HCT116 (cell line): Measurements from ENCODE around the gene VCAN. TPM values are rescaled to one million over a fixed set of nuclear protein-coding genes. Genes with fewer than 3 reads are reported as not detected.

Experiments
- ATAC-seq: fragments of 200-7000 bp; cut with Tn5 transposase; 2 replicates; pipeline ENCODE4 v1.9.1; 2020; ENCODE audit warnings: mild to moderate bottlenecking, moderate library complexity
- BruUV-seq: library from RNA; stranded (reverse); fragments of 400-500 nt; replicated peaks from 2 replicates; lab custom pipeline; 2021; lab: Mats Ljungman, UMichigan
- CTCF ChIA-PET: fragments of 300-600 bp; sonication (Branson Sonifier 250); formaldehyde crosslinking; loops from one replicate; lab custom pipeline; 2021; ENCODE audit warnings: antibody characterized with exemption; lab: Charles Lee
- POLR2A ChIA-PET: fragments of 300-600, 350-600 bp; sonication (Branson Sonifier 250); formaldehyde crosslinking; loops from one replicate; lab custom pipeline; 2021; ENCODE audit warnings: antibody characterized with exemption; lab: Charles Lee
- RAD21 ChIA-PET, 2 experiments: fragments of 300-600 bp; sonication (Branson Sonifier 250); formaldehyde crosslinking; loops; one replicate each; lab custom pipeline; 2023; ENCODE audit warnings: low total read pairs in 2 of 2; ENCODE audit not compliant: uncharacterized antibody in 2 of 2, unreplicated experiment in 2 of 2, low non-redundant PET in 1 of 2; lab: Charles Lee
- DNase-seq: peaks from one replicate; pipeline ENCODE4 v3.0.0-alpha.2; 2010; ENCODE audit warnings: low read depth, low spot score
- H2AFZ ChIP-seq: fragments of 200-600 bp; shearing (Covaris generic), sonication (generic); 2 replicates; pipeline ENCODE4 v1.6.1; 2017; ENCODE audit warnings: low read depth, mixed run types, mixed read lengths, antibody characterized with exemption, low read length; ENCODE audit not compliant: poor library complexity, severe bottlenecking
- H3K27ac ChIP-seq: 2 replicates; pipeline ENCODE4 v1.5.1; 2012; ENCODE audit warnings: low read depth, low read length
- H3K27me3 ChIP-seq: fragments of 200-600 bp; sonication (generic); 2 replicates; pipeline ENCODE4 v1.6.1; 2016; ENCODE audit warnings: mixed run types, low read length, mixed read lengths; ENCODE audit not compliant: insufficient read depth
- H3K36me3 ChIP-seq, 2 experiments: fragments of 200-500 bp in 1 of 2; fragments of 200-600 bp in 1 of 2; sonication (Bioruptor generic) in 1 of 2; sonication (generic) in 1 of 2; 2 replicates each; pipeline versions ENCODE4 v1.5.1 to v1.6.1; 2014 to 2016; ENCODE audit warnings: low read length in 2 of 2, inconsistent platforms in 1 of 2, mixed read lengths in 1 of 2, mixed run types in 1 of 2; ENCODE audit not compliant: insufficient read depth in 2 of 2, control insufficient read depth in 1 of 2
- H3K4me1 ChIP-seq, 2 experiments: fragments of 200-600 bp in 1 of 2; sonication (generic) in 1 of 2; 2 replicates each; pipeline versions ENCODE4 v1.5.1 to v1.6.1; 2012 to 2017; ENCODE audit warnings: low read length in 2 of 2, inconsistent platforms in 1 of 2, mild to moderate bottlenecking in 1 of 2, mixed read lengths in 1 of 2, mixed run types in 1 of 2, moderate library complexity in 1 of 2; ENCODE audit not compliant: insufficient read depth in 2 of 2, control insufficient read depth in 1 of 2
- H3K4me2 ChIP-seq: fragments of 200-600 bp; sonication (generic); 2 replicates; pipeline ENCODE4 v1.6.1; 2017; ENCODE audit warnings: mixed run types, low read length, mixed read lengths
- H3K4me3 ChIP-seq, 2 experiments: fragments of 200-600 bp in 1 of 2; sonication (generic) in 1 of 2; replicated peaks in 1 of 2; 2 replicates each; pipeline ENCODE4 v1.5.1; 2011 to 2016; ENCODE audit warnings: low read length in 2 of 2, control low read depth in 1 of 2, low read depth in 1 of 2, mild to moderate bottlenecking in 1 of 2, mixed read lengths in 1 of 2, mixed run types in 1 of 2
- H3K79me2 ChIP-seq: fragments of 200-600 bp; sonication (generic); 2 replicates; pipeline ENCODE4 v1.6.1; 2017; ENCODE audit warnings: mild to moderate bottlenecking, mixed run types, low read length, moderate library complexity, mixed read lengths; ENCODE audit not compliant: insufficient read depth
- H3K9ac ChIP-seq: fragments of 200-600 bp; sonication (generic); 2 replicates; pipeline ENCODE4 v1.6.1; 2016; ENCODE audit warnings: low read length, mixed read lengths
- H3K9me2 ChIP-seq: fragments of 200-600 bp; sonication (generic), shearing (Covaris generic); 2 replicates; pipeline ENCODE4 v1.6.1; 2017; ENCODE audit warnings: mixed run types, mild to moderate bottlenecking, moderate library complexity; ENCODE audit not compliant: insufficient read depth
- H3K9me3 ChIP-seq, 2 experiments: fragments of 200-500 bp in 1 of 2; fragments of 200-600 bp in 1 of 2; sonication (Bioruptor generic) in 1 of 2; sonication (generic) in 1 of 2; 2 replicates each; pipeline ENCODE4 v1.6.1; 2014 to 2017; ENCODE audit warnings: low read length in 2 of 2, mixed read lengths in 2 of 2, inconsistent platforms in 1 of 2, low read depth in 1 of 2, mild to moderate bottlenecking in 1 of 2, mixed run types in 1 of 2, moderate library complexity in 1 of 2; ENCODE audit not compliant: control insufficient read depth in 1 of 2, insufficient read depth in 1 of 2
- H4K20me1 ChIP-seq: fragments of 200-600 bp; sonication (generic), shearing (Covaris generic); 2 replicates; pipeline ENCODE4 v1.6.1; 2017; ENCODE audit warnings: mixed run types, mild to moderate bottlenecking, moderate library complexity; ENCODE audit not compliant: insufficient read depth
- CBX3 ChIP-seq: IDR thresholded peaks from 2 replicates; pipeline ENCODE4 v1.6.1; 2012; ENCODE audit warnings: low read depth
- CEBPB ChIP-seq: IDR thresholded peaks from 2 replicates; pipeline ENCODE4 v1.6.1; 2012; ENCODE audit warnings: low read depth
- EGR1 ChIP-seq: IDR thresholded peaks from 2 replicates; pipeline ENCODE4 v1.6.1; 2012; ENCODE audit warnings: low read depth
- ELF1 ChIP-seq: IDR thresholded peaks from 2 replicates; pipeline ENCODE4 v1.6.1; 2012; ENCODE audit warnings: low read depth, borderline replicate concordance
- EZH2phosphoT487 ChIP-seq: fragments of 200-600 bp; IDR thresholded peaks from 2 replicates; pipeline ENCODE4 v1.6.1; 2018; ENCODE audit warnings: antibody characterized with exemption, borderline replicate concordance
- POLR2A ChIP-seq: IDR thresholded peaks from 2 replicates; pipeline ENCODE4 v1.7.0; 2011; ENCODE audit warnings: borderline replicate concordance; ENCODE audit not compliant: insufficient read depth, insufficient read length; ENCODE audit errors: extremely low read depth
- ZBTB33 ChIP-seq: IDR thresholded peaks from 2 replicates; pipeline ENCODE4 v1.6.1; 2011; ENCODE audit warnings: mild to moderate bottlenecking, low read length, moderate library complexity; ENCODE audit not compliant: insufficient replicate concordance; ENCODE audit errors: extremely low read depth
- intact Hi-C: fragments of 100-400 bp; cut with micrococcal nuclease; formaldehyde crosslinking; loops from 2 replicates; pipeline ENCODE4 v1.10.0; 2022
- total RNA-seq: library from RNA; stranded (reverse); gene quantifications from one replicate; pipeline ENCODE4 v1.2.1, GENCODE V29; 2021; ENCODE audit not compliant: unreplicated experiment

The VCAN gene
- total RNA-seq, 1 experiment from 2014 or later: 49.9 TPM

DNA sequence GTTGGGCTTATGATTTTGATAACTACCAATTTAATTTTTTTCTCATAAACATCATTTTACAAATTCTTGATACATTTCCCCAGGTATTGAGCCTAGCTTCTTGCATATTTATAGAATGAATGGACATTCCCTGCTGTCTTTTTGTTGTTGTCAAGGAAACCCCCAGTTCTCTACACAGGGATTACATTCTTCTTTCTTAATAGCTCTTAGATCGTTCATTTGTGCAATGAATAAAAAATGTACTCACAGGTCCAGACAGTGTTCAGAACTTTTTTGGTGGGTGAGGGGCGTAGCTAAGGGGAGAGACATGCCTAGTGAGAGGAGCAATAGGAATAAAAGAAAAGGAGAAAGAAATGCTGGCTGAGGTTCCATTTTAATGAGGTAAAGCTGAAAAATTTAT, 58.6 kb downstream of the VCAN start (continued):
- no peak for TF ChIP-seq CEBPB
- no peak for TF ChIP-seq EZH2phosphoT487
- TF ChIP-seq CBX3: no peak
- TF ChIP-seq ZBTB33: no peak
- no peak for TF ChIP-seq EGR1
- TF ChIP-seq POLR2A: no peak
- TF ChIP-seq ELF1: no peak
- TF ChIP-seq, all 23 proteins: peak for 0

DNA sequence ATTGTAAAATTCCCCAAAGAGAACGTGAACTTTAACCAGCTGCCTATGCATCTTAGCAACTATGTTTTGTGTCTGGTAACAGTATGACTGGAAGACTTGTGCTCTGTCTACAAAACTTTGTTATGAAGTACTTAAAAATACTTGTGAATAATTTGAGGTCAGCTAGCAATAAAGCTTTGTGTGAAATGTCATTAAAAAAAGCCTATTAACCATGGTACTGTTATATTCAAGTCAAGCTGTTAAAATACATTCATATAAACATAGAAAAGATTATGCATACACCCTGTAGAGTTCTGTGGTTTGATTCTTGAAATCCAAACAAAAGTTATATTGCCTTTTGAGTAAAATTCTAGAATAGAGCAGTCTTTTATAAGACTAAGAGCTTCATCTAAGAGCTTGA, 60.1 kb downstream of the VCAN start:
- H3K36me3 ChIP-seq: no peaks in the 10 kb centered on the region
- no peaks in the 10 kb centered on the region for H3K9me2 ChIP-seq
- H4K20me1 ChIP-seq: no peaks in the 10 kb centered on the region
- POLR2A ChIA-PET: no interaction called here
- H3K27ac ChIP-seq: no peak overlapping the region
- H3K9me3 ChIP-seq: no peaks in the 10 kb centered on the region
- RAD21 ChIA-PET: no interaction called here
- TF ChIP-seq CEBPB: no peak
- H3K79me2 ChIP-seq: no peaks in the 10 kb centered on the region
- CTCF ChIA-PET: no interaction called here
- BruUV-seq: no TSS peak
- no peaks in the 10 kb centered on the region for H3K27me3 ChIP-seq
- intact Hi-C loops: no loop called here
- no peak overlapping the region for H3K4me3 ChIP-seq
- no peak overlapping the region for H3K9ac ChIP-seq
- DNase-seq (no peak), ATAC-seq (no peak)
- H2AFZ ChIP-seq: no peak overlapping the region
- no peaks in the 10 kb centered on the region for H3K4me1 ChIP-seq
- no peak overlapping the region for H3K4me2 ChIP-seq
